A673 (cell line): ENCODE measurements around the gene CNTN2.

Experiments
- EZH2 ChIP-seq: fragments of 200-600 bp; sonication (generic); IDR thresholded peaks from 2 replicates; pipeline ENCODE4 v1.6.1; 2017; ENCODE audit warnings: borderline replicate concordance, low read depth, mild to moderate bottlenecking, mixed read lengths, antibody characterized with exemption, low read length; ENCODE audit not compliant: poor library complexity, severe bottlenecking
- TF ChIP-seq, protein P1 (sequence below): fragments of 300-800, 200-600 bp; sonication (generic); conservative IDR thresholded peaks from 2 replicates; pipeline ENCODE4 v1.5.1; 2017; ENCODE audit warnings: low read depth, mild to moderate bottlenecking, antibody characterized with exemption, low read length, moderate library complexity, mixed read lengths

DNA sequence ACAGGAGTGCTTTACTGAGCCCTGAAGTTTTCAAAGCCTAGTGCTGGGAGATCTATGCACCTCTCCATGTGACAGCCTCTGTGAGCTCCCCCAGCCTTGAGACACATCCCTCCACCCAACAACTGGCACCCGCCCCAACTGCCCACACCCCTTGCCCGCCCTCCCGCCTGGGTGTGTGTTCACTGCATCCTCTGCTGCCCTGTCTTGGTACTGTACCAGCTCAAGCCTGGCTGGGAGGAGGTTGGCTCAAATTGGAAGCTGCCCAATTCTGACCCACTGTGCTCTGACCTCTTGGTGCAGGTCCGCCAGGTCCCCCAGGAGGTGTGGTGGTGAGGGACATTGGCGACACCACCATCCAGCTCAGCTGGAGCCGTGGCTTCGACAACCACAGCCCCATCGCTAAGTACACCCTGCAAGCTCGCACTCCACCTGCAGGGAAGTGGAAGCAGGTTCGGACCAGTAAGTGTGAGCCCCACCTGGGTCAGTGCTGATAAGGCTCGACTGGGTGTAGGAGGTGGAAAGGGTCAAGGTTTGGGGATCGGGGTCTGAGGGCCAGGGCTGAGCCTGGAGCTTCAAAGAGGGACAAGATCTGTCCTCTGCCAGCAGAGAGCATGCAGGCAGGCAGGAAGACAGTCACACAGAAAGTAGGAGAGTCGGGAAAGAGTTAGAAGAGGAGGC lies 23.3 kb downstream of the CNTN2 start:
- TF ChIP-seq, protein P1, sequence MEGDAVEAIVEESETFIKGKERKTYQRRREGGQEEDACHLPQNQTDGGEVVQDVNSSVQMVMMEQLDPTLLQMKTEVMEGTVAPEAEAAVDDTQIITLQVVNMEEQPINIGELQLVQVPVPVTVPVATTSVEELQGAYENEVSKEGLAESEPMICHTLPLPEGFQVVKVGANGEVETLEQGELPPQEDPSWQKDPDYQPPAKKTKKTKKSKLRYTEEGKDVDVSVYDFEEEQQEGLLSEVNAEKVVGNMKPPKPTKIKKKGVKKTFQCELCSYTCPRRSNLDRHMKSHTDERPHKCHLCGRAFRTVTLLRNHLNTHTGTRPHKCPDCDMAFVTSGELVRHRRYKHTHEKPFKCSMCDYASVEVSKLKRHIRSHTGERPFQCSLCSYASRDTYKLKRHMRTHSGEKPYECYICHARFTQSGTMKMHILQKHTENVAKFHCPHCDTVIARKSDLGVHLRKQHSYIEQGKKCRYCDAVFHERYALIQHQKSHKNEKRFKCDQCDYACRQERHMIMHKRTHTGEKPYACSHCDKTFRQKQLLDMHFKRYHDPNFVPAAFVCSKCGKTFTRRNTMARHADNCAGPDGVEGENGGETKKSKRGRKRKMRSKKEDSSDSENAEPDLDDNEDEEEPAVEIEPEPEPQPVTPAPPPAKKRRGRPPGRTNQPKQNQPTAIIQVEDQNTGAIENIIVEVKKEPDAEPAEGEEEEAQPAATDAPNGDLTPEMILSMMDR: no peak
- TF ChIP-seq EZH2: no peak
